ENCODE results near the gene CIB2.

Gene CIB2

GRCh38 chr15:78131295-78132061 is at the start of gene CIB2:
Gene CIB2 (minus strand): TSS chr15:78131445. CDS start chr15:78131215, 230 bp downstream.
- no peak for FAIRE-seq
- peak; percentile 73 for DNase-seq (ENCODE audit: insufficient read length, low spot score)
- no peak for TF ChIP-seq POLR2A (IDR thresholded peaks at IDR 0.05; ENCODE audit: low read depth, low read length)

- FAIRE-seq: no peak
- TF ChIP-seq POLR2A (IDR thresholded peaks at IDR 0.05; ENCODE audit: low read depth, low read length): no peak
- DNase-seq (ENCODE audit: insufficient read length, low spot score): no peak
Measured at GRCh38 chr15:78179906-78180305, 48.7 kb upstream of the CIB2 start.

GRCh38 chr15:78179286-78179840 is 48.1 kb upstream of the CIB2 start:
- DNase-seq (ENCODE audit: insufficient read length, low spot score) (no peak), FAIRE-seq (no peak)
- TF ChIP-seq POLR2A (IDR thresholded peaks at IDR 0.05; ENCODE audit: low read depth, low read length): no peak

- no peak for FAIRE-seq
- TF ChIP-seq POLR2A (IDR thresholded peaks at IDR 0.05; ENCODE audit: low read depth, low read length): no peak
Measured at GRCh38 chr15:78178064-78178463, 46.8 kb upstream of the CIB2 start.

GRCh38 chr15:78177447-78177873 is 46.2 kb upstream of the CIB2 start:
- TF ChIP-seq POLR2A (IDR thresholded peaks at IDR 0.05; ENCODE audit: low read depth, low read length): no peak
- no peak for FAIRE-seq
- peak; percentile 36 for DNase-seq (ENCODE audit: insufficient read length, low spot score)

More at GRCh38 chr15:78178064-78178463, 46.8 kb upstream of the CIB2 start:
- DNase-seq (ENCODE audit: insufficient read length, low spot score): no peak

- TF ChIP-seq POLR2A (IDR thresholded peaks at IDR 0.05; ENCODE audit: low read depth, low read length): no peak
- DNase-seq (ENCODE audit: insufficient read length, low spot score) (no peak), FAIRE-seq (no peak)
Measured at GRCh38 chr15:78175330-78175729, 44.1 kb upstream of the CIB2 start.

GRCh38 chr15:78174401-78174800 is 43.2 kb upstream of the CIB2 start:
- DNase-seq (ENCODE audit: insufficient read length, low spot score) (no peak), FAIRE-seq (no peak)
- TF ChIP-seq POLR2A (IDR thresholded peaks at IDR 0.05; ENCODE audit: low read depth, low read length): no peak

- no peak for DNase-seq (ENCODE audit: insufficient read length, low spot score)
- TF ChIP-seq POLR2A (IDR thresholded peaks at IDR 0.05; ENCODE audit: low read depth, low read length): no peak
- FAIRE-seq: no peak
Measured at GRCh38 chr15:78171864-78172472, 40.7 kb upstream of the CIB2 start.

- DNase-seq (ENCODE audit: insufficient read length, low spot score) (no peak), FAIRE-seq (no peak)
- no peak for TF ChIP-seq POLR2A (IDR thresholded peaks at IDR 0.05; ENCODE audit: low read depth, low read length)
Measured at GRCh38 chr15:78170848-78171773, 39.9 kb upstream of the CIB2 start.

GRCh38 chr15:78168608-78169007 is 37.4 kb upstream of the CIB2 start:
- no peak for FAIRE-seq
- no peak for TF ChIP-seq POLR2A (IDR thresholded peaks at IDR 0.05; ENCODE audit: low read depth, low read length)
- DNase-seq (ENCODE audit: insufficient read length, low spot score): no peak

GRCh38 chr15:78167227-78167888 is 36.1 kb upstream of the CIB2 start:
- no peak for TF ChIP-seq POLR2A (IDR thresholded peaks at IDR 0.05; ENCODE audit: low read depth, low read length)
- no peak for DNase-seq (ENCODE audit: insufficient read length, low spot score)
- FAIRE-seq: no peak

GRCh38 chr15:78164010-78164409 is 32.8 kb upstream of the CIB2 start:
- no peak for DNase-seq (ENCODE audit: insufficient read length, low spot score)
- no peak for TF ChIP-seq POLR2A (IDR thresholded peaks at IDR 0.05; ENCODE audit: low read depth, low read length)
- FAIRE-seq: no peak

GRCh38 chr15:78162038-78162437 is 30.8 kb upstream of the CIB2 start:
- no peak for DNase-seq (ENCODE audit: insufficient read length, low spot score)
- no peak for TF ChIP-seq POLR2A (IDR thresholded peaks at IDR 0.05; ENCODE audit: low read depth, low read length)
- no peak for FAIRE-seq
